Ovary (tissue), 3 donors: ENCODE measurements around the gene TNFSF8.

ENCODE experiments used
- EP300 ChIP-seq: sonication (generic); formaldehyde crosslinking; IDR thresholded peaks from one replicate; pipeline ENCODE4 v1.6.1; 2017; ENCODE audit warnings: antibody characterized with exemption
- POLR2A ChIP-seq: fragments of 450-650 bp; IDR thresholded peaks from one replicate; pipeline ENCODE4 v1.6.1; 2017; ENCODE audit warnings: antibody characterized with exemption, mild to moderate bottlenecking, moderate library complexity
- TF ChIP-seq, protein P1 (sequence below), 3 donors: fragments of 450-650 bp in 2 of 3; fragments of 200-600 bp in 1 of 3; IDR thresholded peaks; one replicate each; pipeline versions ENCODE4 v1.5.1 to v1.8.0; 2016 to 2022; ENCODE audit warnings: antibody characterized with exemption in 3 of 3, mild to moderate bottlenecking in 1 of 3
- donor health status: DM: no; HTN: no; CAD: no.

DNA sequence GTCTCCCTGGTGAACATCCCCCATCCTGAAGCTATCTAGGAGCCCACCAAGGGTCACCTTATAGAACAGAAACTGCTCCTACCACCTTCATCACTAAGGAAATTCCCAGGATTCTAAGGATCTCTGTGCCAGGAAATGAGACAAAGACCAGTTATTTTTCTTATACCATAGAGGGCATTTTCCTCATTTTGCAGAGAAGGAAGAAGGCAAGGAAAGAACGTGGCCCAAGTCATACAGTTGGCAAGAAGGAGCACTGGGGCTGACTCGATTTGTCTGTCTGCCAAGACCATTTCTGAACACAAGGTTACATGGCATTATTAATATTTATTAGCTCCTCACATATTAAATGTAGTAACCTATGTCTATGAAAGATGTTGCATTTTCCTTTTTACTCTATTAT is 74.9 kb downstream of the TNFSF8 start:
- TF ChIP-seq POLR2A = no peak
- TF ChIP-seq, protein P1, sequence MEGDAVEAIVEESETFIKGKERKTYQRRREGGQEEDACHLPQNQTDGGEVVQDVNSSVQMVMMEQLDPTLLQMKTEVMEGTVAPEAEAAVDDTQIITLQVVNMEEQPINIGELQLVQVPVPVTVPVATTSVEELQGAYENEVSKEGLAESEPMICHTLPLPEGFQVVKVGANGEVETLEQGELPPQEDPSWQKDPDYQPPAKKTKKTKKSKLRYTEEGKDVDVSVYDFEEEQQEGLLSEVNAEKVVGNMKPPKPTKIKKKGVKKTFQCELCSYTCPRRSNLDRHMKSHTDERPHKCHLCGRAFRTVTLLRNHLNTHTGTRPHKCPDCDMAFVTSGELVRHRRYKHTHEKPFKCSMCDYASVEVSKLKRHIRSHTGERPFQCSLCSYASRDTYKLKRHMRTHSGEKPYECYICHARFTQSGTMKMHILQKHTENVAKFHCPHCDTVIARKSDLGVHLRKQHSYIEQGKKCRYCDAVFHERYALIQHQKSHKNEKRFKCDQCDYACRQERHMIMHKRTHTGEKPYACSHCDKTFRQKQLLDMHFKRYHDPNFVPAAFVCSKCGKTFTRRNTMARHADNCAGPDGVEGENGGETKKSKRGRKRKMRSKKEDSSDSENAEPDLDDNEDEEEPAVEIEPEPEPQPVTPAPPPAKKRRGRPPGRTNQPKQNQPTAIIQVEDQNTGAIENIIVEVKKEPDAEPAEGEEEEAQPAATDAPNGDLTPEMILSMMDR (IDR thresholded peaks at IDR 0.05) = no peak
- TF ChIP-seq EP300 = no peak
